ENCODE measurements around the gene SS18L1. TPM values are rescaled to one million over a fixed set of nuclear protein-coding genes. Genes with fewer than 3 reads are reported as not detected.

Gene SS18L1
- total and polyA plus RNA-seq, 10 donors = 6.7 to 18.6 (median 13.9) TPM

GRCh38 chr20:62228982-62229545, 85.5 kb downstream of the SS18L1 start:
- Histone ChIP-seq H3K4me1 (peaks cover 0 to 4% (median 0%) of the 10 kb centered on the region in 6 donors), H3K36me3 (no peaks in the 10 kb centered on the region), H3K9me3 (peaks cover 0 to 5% (median 0%) of the 10 kb centered on the region in 8 donors), H3K27ac (no peak overlapping the region), H3K4me3 (no peak overlapping the region), H3K27me3 (replicated peaks in 1 of 7) (peaks cover 0 to 60% (median 9%) of the 10 kb centered on the region in 7 donors)
- intact Hi-C loops (cut with DNase I; ENCODE audit: low total_unique reads) = no loop called here
- WGBS, 5 donors = 66 to 76% (median 71%) methylated on average over 7 of the region's 7 CpGs
- DNase-seq = no peak
- no peak for TF ChIP-seq POLR2A (IDR thresholded peaks at IDR 0.05)

DNA sequence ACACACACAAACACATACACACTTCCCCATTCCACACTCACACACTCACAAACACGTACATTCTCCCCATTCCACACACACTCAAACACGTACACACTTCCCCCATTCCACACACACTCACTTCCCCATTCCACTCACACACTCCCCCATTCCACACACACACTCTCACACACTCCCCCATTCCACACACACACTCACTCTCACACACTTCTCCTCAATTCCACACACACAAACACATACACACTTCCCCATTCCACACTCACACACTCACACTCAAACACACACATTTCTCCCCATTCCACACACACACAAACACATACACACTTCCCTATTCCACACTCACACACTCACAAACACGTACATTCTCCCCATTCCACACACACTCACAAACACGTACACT, 86.1 kb downstream of the SS18L1 start:
- DNase-seq = no peak
- Histone ChIP-seq H3K36me3 (no peaks in the 10 kb centered on the region), H3K4me1 (peaks cover 0 to 10% (median 0%) of the 10 kb centered on the region in 6 donors), H3K27ac (no peak overlapping the region), H3K4me3 (no peak overlapping the region), H3K9me3 (peaks cover 0 to 7% (median 0%) of the 10 kb centered on the region in 8 donors), H3K27me3 (replicated peaks in 1 of 7) (peaks cover 0 to 54% (median 9%) of the 10 kb centered on the region in 7 donors)
- TF ChIP-seq POLR2A (IDR thresholded peaks at IDR 0.05) = no peak
- TF ChIP-seq CTCF (IDR thresholded peaks at IDR 0.05 in 8 of 11, conservative IDR thresholded peaks at IDR 0.05 in 3 of 11) = no peak
- TF ChIP-seq POLR2AphosphoS5 (IDR thresholded peaks at IDR 0.05) = no peak
- WGBS, 5 donors = 35 to 59% (median 47%) methylated on average over 4 of the region's 4 CpGs
- intact Hi-C loops (cut with DNase I; ENCODE audit: low total_unique reads) = no loop called here

- DNase-seq = no peak
- Histone ChIP-seq H3K27ac (no peak overlapping the region), H3K36me3 (no peaks in the 10 kb centered on the region), H3K4me3 (no peak overlapping the region), H3K4me1 (peaks cover 0 to 12% (median 0%) of the 10 kb centered on the region in 6 donors), H3K9me3 (peaks cover 0 to 7% (median 0%) of the 10 kb centered on the region in 8 donors), H3K27me3 (replicated peaks in 1 of 7) (peaks cover 0 to 48% (median 9%) of the 10 kb centered on the region in 7 donors)
- 91 to 99% (median 92%) methylated on average over 2 of the region's 2 CpGs for WGBS, 5 donors
- TF ChIP-seq POLR2A (IDR thresholded peaks at IDR 0.05) (no peak), CTCF (IDR thresholded peaks at IDR 0.05 in 8 of 11, conservative IDR thresholded peaks at IDR 0.05 in 3 of 11) (no peak), POLR2AphosphoS5 (IDR thresholded peaks at IDR 0.05) (no peak)
- intact Hi-C loops (cut with DNase I; ENCODE audit: low total_unique reads) = no loop called here
Measured at GRCh38 chr20:62230276-62230675, 86.7 kb downstream of the SS18L1 start.

GRCh38 chr20:62230696-62231095, 87.1 kb downstream of the SS18L1 start:
- TF ChIP-seq POLR2AphosphoS5 (IDR thresholded peaks at IDR 0.05) (no peak), POLR2A (IDR thresholded peaks at IDR 0.05) (no peak), CTCF (IDR thresholded peaks at IDR 0.05 in 8 of 11, conservative IDR thresholded peaks at IDR 0.05 in 3 of 11) (no peak)
- WGBS, 5 donors = 91 to 95% (median 94%) methylated on average over 10 of the region's 10 CpGs
- H3K9me3 ChIP-seq = peaks cover 0 to 7% (median 0%) of the 10 kb centered on the region in 8 donors
- H3K4me1 ChIP-seq = peaks cover 0 to 12% (median 0%) of the 10 kb centered on the region in 6 donors
- H3K4me3 ChIP-seq = no peak overlapping the region
- no peak overlapping the region for H3K27ac ChIP-seq
- DNase-seq = no peak
- peaks cover 0 to 43% (median 9%) of the 10 kb centered on the region in 7 donors for H3K27me3 ChIP-seq (replicated peaks in 1 of 7)
- H3K36me3 ChIP-seq = no peaks in the 10 kb centered on the region
- intact Hi-C loops (cut with DNase I; ENCODE audit: low total_unique reads) = no loop called here

Measured in spleen (tissue), 11 donors.